Adrenal gland (tissue), 12 donors: Measurements from ENCODE around the gene RHBDL1. TPM values are rescaled to one million over a fixed set of nuclear protein-coding genes. Genes with fewer than 3 reads are reported as not detected.
"Not testable (repeated sequence)": the region's sequence is repeated elsewhere in the genome, so short reads cannot be mapped to it uniquely, and the experiment has no call there.

Source experiments
- DNase-seq, 7 donors: peaks; one replicate each; pipeline ENCODE4 v3.0.0-alpha.2; 2019 to 2020
- H3K27ac ChIP-seq, 5 donors: fragments of 200-600 bp; sonication (generic) in 4 of 5; 1 replicate in 3 of 5; 2 replicates in 2 of 5; pipeline versions ENCODE4 v1.5.1 to v1.8.0; 2016 to 2020; ENCODE audit warnings: mild to moderate bottlenecking in 1 of 5
- H3K27me3 ChIP-seq: fragments of 200-600 bp; 2 replicates; pipeline ENCODE4 v1.8.0; 2021
- H3K36me3 ChIP-seq, 2 donors: fragments of 200-600 bp; replicated peaks in 1 of 2; 1 replicate in 1 of 2; 2 replicates in 1 of 2; pipeline versions ENCODE4 v1.5.1 to v1.8.0; 2018 to 2022
- H3K4me1 ChIP-seq, 2 donors: fragments of 200-600 bp; replicated peaks in 1 of 2; 1 replicate in 1 of 2; 2 replicates in 1 of 2; pipeline versions ENCODE4 v1.5.1 to v1.8.0; 2018 to 2021
- H3K4me3 ChIP-seq, 4 donors: fragments of 200-600 bp; sonication (generic) in 3 of 4; one replicate each; pipeline ENCODE4 v1.5.1; 2016 to 2018
- H3K9me3 ChIP-seq, 3 donors: fragments of 200-600 bp; sonication (generic) in 1 of 3; replicated peaks in 1 of 3; 1 replicate in 2 of 3; 2 replicates in 1 of 3; pipeline versions ENCODE4 v1.5.1 to v1.8.0; 2016 to 2021
- CTCF ChIP-seq, 6 experiments: fragments of 450-650 bp in 4 of 6; fragments of 200-600 bp in 2 of 6; sonication (generic) in 1 of 6; IDR thresholded peaks; 1 replicate in 5 of 6; 2 replicates in 1 of 6; pipeline versions ENCODE4 v1.5.1 to v1.8.0; 2016 to 2021; ENCODE audit warnings: antibody characterized with exemption in 6 of 6, mild to moderate bottlenecking in 2 of 6, moderate library complexity in 1 of 6
- POLR2A ChIP-seq, 2 donors: fragments of 450-650 bp; IDR thresholded peaks; one replicate each; pipeline ENCODE4 v1.6.1; 2017; ENCODE audit warnings: antibody characterized with exemption in 2 of 2, mild to moderate bottlenecking in 2 of 2, moderate library complexity in 1 of 2
- WGBS, 4 donors: extraction: QIAGEN DNeasy Blood & Tissue Kit in 2 of 4; methylation state at CpG; one replicate each; pipeline versions ENCODE4 v1.1.5 to v1.1.7; 2013 to 2017; 5-methylcytosine and 5-hydroxymethylcytosine counted together
- intact Hi-C, 2 donors: fragments of 100-400 bp; cut with DNase I; formaldehyde crosslinking; loops; one replicate each; pipeline versions ENCODE4 v1.14.1 to v1.15.0; 2022 to 2023
- polyA plus RNA-seq, 3 donors: library from polyadenylated mRNA; stranded (reverse); fragments of 200-250 nt in 2 of 3; fragments of 350-450 nt in 1 of 3; fragmentation: Illumina TruSeq in 1 of 3; extraction: RNeasy Lipid Tissue Mini Kit (QIAGEN cat#74804) in 1 of 3; gene quantifications; one replicate each; pipeline ENCODE4 v1.2.3, GENCODE V29; 2013 to 2014
- total RNA-seq, 9 donors: library from RNA; depleted of rRNA in 4 of 9; stranded (reverse); fragments of >200 nt in 4 of 9; fragments of 120-200 nt in 1 of 9; fragmentation: NEBNext Ultra II Directional in 1 of 9; extraction: Animal tissue kit (Norgen Biotek cat#: 25700) in 1 of 9; gene quantifications; one replicate each; pipeline versions ENCODE4 v1.1.0 to v1.2.4, GENCODE V29; 2013 to 2023
- donor health status: healthy with polysubstance abuse.
- donor health status: Bipolar disorder and iron deficiency.
- donor health status: DM: yes; HTN: yes; CAD: no.
- donor health status: DM: no; HTN: no; CAD: no.
- donor health status: DM: no; HTN: no; CAD: no.
- donor health status: DM: yes; HTN: yes; CAD: no.

The RHBDL1 gene
- total and polyA plus RNA-seq, 12 donors, result 0.13 to 21.1 (median 3.8) TPM

GRCh38 chr16:710500-711075, 35.1 kb downstream of the RHBDL1 start:
- no peak for TF ChIP-seq POLR2A (IDR thresholded peaks at IDR 0.05)
- no peak for TF ChIP-seq CTCF (IDR thresholded peaks at IDR 0.05)
- 22 to 60% (median 58%) methylated on average over 6 to 21 of the region's 21 CpGs for WGBS, 4 donors
- Histone ChIP-seq H3K36me3 (no peaks in the 10 kb centered on the region), H3K27ac (peak overlapping the region in 1 of 5 donors; percentile 60), H3K4me1 (peaks cover 6 to 11% of the 10 kb centered on the region in 2 donors), H3K4me3 (no peak overlapping the region), H3K9me3 (no peaks in the 10 kb centered on the region), H3K27me3 (peaks cover 17% of the 10 kb centered on the region)
- intact Hi-C loops, result loop anchor here (5.0 to 10.0 kb wide), 3 partner anchors 77 to 347 kb away; partner anchors contain the start of genes CHTF18 (in 1 of the 2) and RPUSD1 (in 1 of the 2)
- no peak for DNase-seq

- Histone ChIP-seq H3K4me3 (no peak overlapping the region), H3K9me3 (no peaks in the 10 kb centered on the region), H3K27me3 (peaks cover 16% of the 10 kb centered on the region), H3K4me1 (peaks cover 11 to 15% of the 10 kb centered on the region in 2 donors), H3K36me3 (no peaks in the 10 kb centered on the region), H3K27ac (peak overlapping the region in 1 of 5 donors; percentile 60)
- intact Hi-C loops, result loop anchor here (5.0 to 10.0 kb wide), 3 partner anchors 76 to 346 kb away; partner anchors contain the start of genes CHTF18 (in 1 of the 2) and RPUSD1 (in 1 of the 2)
- WGBS, 4 donors, result 55 to 70% (median 63%) methylated on average over 4 to 12 of the region's 12 CpGs
- TF ChIP-seq CTCF (IDR thresholded peaks at IDR 0.05) (no peak), POLR2A (IDR thresholded peaks at IDR 0.05) (no peak)
- no peak for DNase-seq
Observed at GRCh38 chr16:711084-711483, 35.6 kb downstream of the RHBDL1 start.

- Histone ChIP-seq H3K36me3 (no peaks in the 10 kb centered on the region), H3K9me3 (no peaks in the 10 kb centered on the region), H3K27me3 (peaks cover 15% of the 10 kb centered on the region), H3K4me1 (peaks cover 16 to 22% of the 10 kb centered on the region in 2 donors), H3K27ac (peak overlapping the region in 1 of 5 donors; percentile 60), H3K4me3 (no peak overlapping the region)
- WGBS, 4 donors, result 9 to 24% (median 10%) methylated on average over 12 to 25 of the region's 25 CpGs
- peak; percentile 76 to 97 (median 90) for TF ChIP-seq CTCF (IDR thresholded peaks at IDR 0.05)
- no peak for TF ChIP-seq POLR2A (IDR thresholded peaks at IDR 0.05)
- DNase-seq, result peak; percentile 73 to 90 (median 81)
- intact Hi-C loops, result loop anchor here (5.0 to 10.0 kb wide), 3 partner anchors 76 to 346 kb away; partner anchors contain the start of genes CHTF18 (in 1 of the 2) and RPUSD1 (in 1 of the 2)
Observed at GRCh38 chr16:711548-712320, 36.3 kb downstream of the RHBDL1 start.

- Histone ChIP-seq H3K4me1 (peaks cover 16 to 26% of the 10 kb centered on the region in 2 donors), H3K27me3 (peaks cover 14% of the 10 kb centered on the region), H3K27ac (peak overlapping the region in 3 of 5 donors; percentile 22 to 81 (median 47))
- not testable (repeated sequence) for H3K36me3 ChIP-seq, H3K9me3 ChIP-seq, H3K4me3 ChIP-seq
- TF ChIP-seq POLR2A (IDR thresholded peaks at IDR 0.05) (peak in 1 of 2 donors; percentile 46), CTCF (IDR thresholded peaks at IDR 0.05) (peak in 5 of 6 experiments; percentile 39 to 64 (median 54))
- 39 to 46% (median 44%) methylated on average over 11 to 13 of the region's 13 CpGs for WGBS, 4 donors
- DNase-seq, result peak in 6 of 7 donors; percentile 69 to 90 (median 80)
- intact Hi-C loops, result loop anchor here (5.0 to 10.0 kb wide), 3 partner anchors 75 to 345 kb away; partner anchors contain the start of genes CHTF18 (in 1 of the 2) and RPUSD1 (in 1 of the 2)
Observed at GRCh38 chr16:712740-713250, 37.3 kb downstream of the RHBDL1 start.
